GM18951 (cell line): ENCODE data around the gene EIF2D.
A peak's percentile ranks its signal among the peaks of the same experiment; 100 is the strongest.
"Not testable (repeated sequence)": the region's sequence is repeated elsewhere in the genome, so short reads cannot be mapped to it uniquely, and the experiment has no call there.

Experiments
- POLR2A ChIP-seq: IDR thresholded peaks from 4 replicates; pipeline ENCODE4 v1.6.1; 2011; ENCODE audit warnings: mild to moderate bottlenecking; ENCODE audit not compliant: insufficient read length, insufficient read depth; ENCODE audit errors: extremely low read depth
- in situ Hi-C: fragments of 300-500 bp; cut with MboI; formaldehyde crosslinking; loops from one replicate; pipeline ENCODE4 v1.12.0; 2022; ENCODE audit warnings: low sequenced_read_pairs, mixed read lengths, inconsistent platforms; ENCODE audit not compliant: unreplicated experiment

Gene EIF2D

GRCh38 chr1:206628916-206629315, 16.7 kb upstream of the EIF2D start:
- TF ChIP-seq POLR2A: no peak
- in situ Hi-C loops: no loop called here

- in situ Hi-C loops: not testable (repeated sequence)
Observed at GRCh38 chr1:206626396-206626795, 14.1 kb upstream of the EIF2D start.

DNA sequence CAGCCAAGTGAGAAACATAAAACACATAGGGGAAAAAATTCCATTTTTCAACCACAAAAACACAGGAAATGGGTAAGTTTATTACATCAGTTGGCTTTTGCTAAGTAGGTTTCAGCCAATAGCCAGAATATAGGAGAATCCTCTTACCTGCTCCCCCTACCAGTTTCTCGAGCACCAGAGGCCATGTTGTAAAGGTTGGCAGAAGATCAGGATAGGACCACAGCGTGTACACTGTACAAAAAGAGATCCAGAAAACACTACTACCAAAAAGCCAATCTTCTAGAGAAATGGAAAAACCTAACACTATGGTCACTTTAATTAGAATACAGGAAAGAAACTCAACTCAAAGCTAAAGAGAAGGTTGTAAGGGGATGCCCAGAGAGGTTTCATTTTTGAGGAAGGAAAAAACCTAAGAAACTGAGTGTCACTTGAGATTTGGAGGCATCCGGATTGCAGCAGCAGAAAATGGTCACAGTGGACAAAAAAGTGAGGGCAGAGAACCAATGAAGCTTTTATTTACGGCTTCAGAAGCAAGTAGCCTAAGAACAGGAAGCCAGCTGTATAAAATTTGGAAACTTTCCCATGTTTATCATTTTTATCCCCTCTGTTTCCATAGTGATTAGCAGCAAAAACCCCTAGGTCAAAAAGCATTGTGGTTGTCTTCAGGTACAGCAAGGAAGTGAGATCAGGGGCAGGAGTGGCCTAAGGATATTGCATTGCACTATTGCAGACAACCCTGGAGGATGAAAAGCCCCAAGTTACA, 2.9 kb downstream of the EIF2D start:
- no peak for TF ChIP-seq POLR2A
- in situ Hi-C loops: no loop called here

GRCh38 chr1:206608108-206608698, 4.1 kb downstream of the EIF2D start:
- TF ChIP-seq POLR2A: no peak
- in situ Hi-C loops: no loop called here

GRCh38 chr1:206606867-206607266, 5.4 kb downstream of the EIF2D start:
- no peak for TF ChIP-seq POLR2A
- in situ Hi-C loops: no loop called here

DNA sequence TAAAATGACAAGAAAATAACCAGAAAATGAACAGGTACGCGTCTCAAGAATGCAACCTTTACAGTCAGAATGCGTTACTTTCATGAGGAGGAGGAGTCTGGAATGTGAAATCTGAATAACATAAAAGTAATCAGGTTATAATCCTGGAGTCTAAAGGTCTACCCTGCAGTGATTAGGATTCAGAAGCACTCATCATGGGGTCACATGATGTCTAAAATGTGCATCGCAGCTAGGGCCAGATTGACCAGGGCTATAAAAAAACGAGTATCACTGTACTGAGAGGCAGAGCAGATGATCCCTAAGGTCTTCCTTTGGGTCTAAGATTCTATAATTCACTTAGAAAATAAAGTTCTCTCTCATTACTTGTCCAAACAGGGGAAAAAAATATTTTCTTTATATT, 7.4 kb downstream of the EIF2D start:
- no peak for TF ChIP-seq POLR2A
- in situ Hi-C loops: no loop called here

DNA sequence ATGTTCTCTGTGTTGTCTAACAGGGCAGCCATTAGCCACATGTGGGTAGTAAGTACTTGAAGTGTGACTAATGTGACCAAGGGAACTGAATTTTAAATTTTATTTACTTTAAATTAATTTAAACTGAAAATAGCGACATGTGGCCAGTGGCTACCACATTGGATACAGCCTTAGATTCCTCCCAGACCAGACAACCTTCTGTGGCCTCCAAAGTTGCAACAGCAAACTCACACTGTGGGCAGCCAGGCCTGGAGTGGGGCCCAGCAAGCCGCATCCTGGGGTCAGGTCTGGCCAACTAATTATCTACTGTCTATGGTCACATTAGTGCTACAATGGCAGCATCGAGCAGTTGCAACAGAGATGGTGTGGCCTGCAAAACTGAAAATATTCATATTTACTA, 11.7 kb downstream of the EIF2D start:
- TF ChIP-seq POLR2A: no peak
- in situ Hi-C loops: no loop called here

- in situ Hi-C loops: no loop called here
- no peak for TF ChIP-seq POLR2A
Observed at GRCh38 chr1:206596319-206596666, 16.0 kb downstream of the EIF2D start.

- in situ Hi-C loops: no loop called here
- no peak for TF ChIP-seq POLR2A
Observed at GRCh38 chr1:206595581-206596318, 16.5 kb downstream of the EIF2D start.

DNA sequence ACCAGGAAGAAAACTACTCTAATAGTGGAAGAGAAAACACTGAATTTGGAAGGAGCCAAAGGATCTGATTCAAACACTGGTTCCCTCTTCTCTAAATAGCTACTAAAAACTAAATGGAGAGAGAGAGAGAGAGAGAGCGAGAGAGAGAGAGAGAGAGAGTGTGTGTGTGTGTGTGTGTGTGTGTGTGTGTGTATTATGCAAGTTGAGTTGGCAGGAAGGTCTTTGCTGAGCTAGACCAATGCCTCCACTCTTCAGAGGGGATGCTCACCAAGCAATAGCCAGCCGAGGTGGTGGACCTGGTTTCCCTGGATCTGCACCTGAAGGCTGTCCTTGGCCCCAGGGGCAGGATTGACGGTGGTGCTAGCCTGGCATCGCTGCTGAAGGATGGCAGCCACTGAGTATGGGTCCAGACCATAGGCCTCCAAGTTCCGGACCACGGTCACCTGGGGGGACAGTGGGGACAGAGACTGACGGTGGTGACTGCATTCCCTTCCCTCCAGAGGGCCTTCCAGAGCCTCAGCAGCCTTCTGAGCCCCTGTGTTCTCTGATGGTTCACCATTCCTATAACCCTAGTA, 18.8 kb downstream of the EIF2D start:
- TF ChIP-seq POLR2A: no peak

GRCh38 chr1:206591696-206592095, 20.6 kb downstream of the EIF2D start:
- in situ Hi-C loops: no loop called here
- TF ChIP-seq POLR2A: no peak

More for the DNA sequence above, 18.8 kb downstream of the EIF2D start:
- in situ Hi-C loops: no loop called here

- in situ Hi-C loops: no loop called here
- TF ChIP-seq POLR2A: no peak
Observed at GRCh38 chr1:206591226-206591625, 21.0 kb downstream of the EIF2D start.

DNA sequence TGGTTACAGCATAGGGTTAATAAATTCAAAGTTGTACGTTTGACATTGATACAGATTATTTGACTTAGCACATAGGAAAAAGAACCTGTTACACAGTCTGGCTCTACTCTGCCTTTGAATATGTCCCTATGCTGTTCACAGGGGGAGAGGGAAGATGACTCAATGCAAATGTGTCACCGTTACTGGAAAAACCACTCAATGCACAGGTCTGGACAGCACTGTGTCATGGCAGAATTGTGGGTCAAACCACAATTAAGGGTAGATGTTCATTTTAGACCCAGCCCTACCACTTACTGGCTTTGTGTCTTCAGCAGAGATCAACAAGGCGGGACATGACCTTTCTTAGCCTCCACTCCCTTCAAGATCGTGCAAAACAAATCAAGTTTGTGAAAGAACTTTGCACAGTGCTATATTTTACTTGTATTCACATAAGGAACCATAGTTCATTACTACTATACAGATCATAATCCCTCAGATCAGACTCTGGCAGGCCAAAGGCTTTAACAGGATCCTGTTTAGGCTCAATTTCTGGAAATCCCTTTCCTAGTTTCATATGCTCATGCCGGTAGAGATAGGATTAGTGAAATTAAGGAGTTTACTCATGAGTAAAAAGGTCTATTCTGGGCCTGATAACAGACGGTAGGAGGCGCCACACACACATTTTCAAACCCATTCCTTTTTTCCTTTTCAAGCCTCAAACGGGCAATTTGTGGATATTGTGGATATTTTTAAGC, 22.1 kb downstream of the EIF2D start:
- in situ Hi-C loops: no loop called here
- TF ChIP-seq POLR2A: peak; percentile 16
